HL-60 (cell line): Measurements from ENCODE around the gene ST6GALNAC6.

Experiments used
- DNase-seq, 2 experiments: peaks; one replicate each; pipeline ENCODE4 v3.0.0-alpha.2; 2010 to 2020; ENCODE audit warnings: low read depth in 1 of 2, low spot score in 1 of 2
- H3K27ac ChIP-seq: fragments of 250-450 bp; sonication (Bioruptor Pico); replicated peaks from 2 replicates; pipeline ENCODE4 v1.5.1; 2020; ENCODE audit warnings: mild to moderate bottlenecking, moderate library complexity
- H3K27me3 ChIP-seq: fragments of 250-450 bp; sonication (Bioruptor Pico); 2 replicates; pipeline ENCODE4 v1.5.1; 2021; ENCODE audit warnings: mild to moderate bottlenecking, moderate library complexity; ENCODE audit not compliant: insufficient read depth, poor library complexity, severe bottlenecking
- H3K4me3 ChIP-seq: replicated peaks from 2 replicates; pipeline ENCODE4 v1.5.1; 2011; ENCODE audit warnings: mild to moderate bottlenecking, control low read depth, low read length; ENCODE audit not compliant: insufficient read depth
- GABPA ChIP-seq: IDR thresholded peaks from 2 replicates; pipeline ENCODE4 v1.6.1; 2012; ENCODE audit warnings: low read depth
- POLR2AphosphoS5 ChIP-seq: IDR thresholded peaks from 2 replicates; pipeline ENCODE4 v1.6.1; 2012; ENCODE audit warnings: low read depth
- SPI1 ChIP-seq: IDR thresholded peaks from 2 replicates; pipeline ENCODE4 v1.6.1; 2012; ENCODE audit warnings: low read depth, mild to moderate bottlenecking, borderline replicate concordance
- TF ChIP-seq, protein P1 (sequence below): IDR thresholded peaks from one replicate; pipeline ENCODE4 v1.5.1; 2011; ENCODE audit warnings: low read length, control low read depth, inconsistent platforms; ENCODE audit not compliant: insufficient read depth
- TF ChIP-seq, protein P2 (sequence below): IDR thresholded peaks from 2 replicates; pipeline ENCODE4 v1.6.1; 2012; ENCODE audit warnings: low read depth; ENCODE audit not compliant: insufficient replicate concordance

Gene ST6GALNAC6

DNA sequence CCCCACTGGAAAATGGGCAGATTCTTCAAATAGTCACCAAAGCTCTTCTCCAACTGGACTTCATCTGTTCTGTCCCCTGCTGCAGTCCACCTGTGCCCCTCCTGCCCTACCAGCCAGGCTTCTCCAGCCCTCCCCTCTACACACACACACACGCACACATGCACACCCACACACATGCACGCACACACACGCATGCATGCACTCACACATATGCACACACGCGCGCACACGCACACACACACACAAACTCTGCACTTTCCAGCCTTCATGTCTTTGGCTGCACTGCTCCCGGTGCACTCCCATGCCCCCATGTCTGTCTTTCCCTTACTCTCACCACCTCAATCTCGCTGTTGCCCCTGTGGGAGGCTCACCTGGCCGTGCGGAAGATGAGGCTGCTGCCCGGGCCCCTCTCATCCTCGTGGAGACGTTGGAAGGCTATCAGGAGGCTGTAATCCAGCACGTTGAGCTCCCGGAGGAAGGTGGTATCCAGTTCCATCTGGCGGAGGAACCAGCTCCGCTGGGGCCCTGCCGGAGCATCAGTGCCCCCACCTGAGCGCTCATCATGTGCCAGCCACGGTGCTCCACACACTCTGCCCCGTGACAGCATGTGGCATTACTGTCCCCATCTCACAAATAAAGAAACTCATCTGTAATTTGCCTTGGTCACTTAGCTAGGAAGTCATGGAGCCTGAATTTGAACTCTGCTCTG lies 25.5 kb upstream of the ST6GALNAC6 start:
- Histone ChIP-seq H3K27ac (no peak overlapping the region), H3K4me3 (no peak overlapping the region), H3K27me3 (peaks cover 33% of the 10 kb centered on the region)
- TF ChIP-seq POLR2AphosphoS5 (no peak), GABPA (no peak), SPI1 (no peak)
- TF ChIP-seq, protein P1, sequence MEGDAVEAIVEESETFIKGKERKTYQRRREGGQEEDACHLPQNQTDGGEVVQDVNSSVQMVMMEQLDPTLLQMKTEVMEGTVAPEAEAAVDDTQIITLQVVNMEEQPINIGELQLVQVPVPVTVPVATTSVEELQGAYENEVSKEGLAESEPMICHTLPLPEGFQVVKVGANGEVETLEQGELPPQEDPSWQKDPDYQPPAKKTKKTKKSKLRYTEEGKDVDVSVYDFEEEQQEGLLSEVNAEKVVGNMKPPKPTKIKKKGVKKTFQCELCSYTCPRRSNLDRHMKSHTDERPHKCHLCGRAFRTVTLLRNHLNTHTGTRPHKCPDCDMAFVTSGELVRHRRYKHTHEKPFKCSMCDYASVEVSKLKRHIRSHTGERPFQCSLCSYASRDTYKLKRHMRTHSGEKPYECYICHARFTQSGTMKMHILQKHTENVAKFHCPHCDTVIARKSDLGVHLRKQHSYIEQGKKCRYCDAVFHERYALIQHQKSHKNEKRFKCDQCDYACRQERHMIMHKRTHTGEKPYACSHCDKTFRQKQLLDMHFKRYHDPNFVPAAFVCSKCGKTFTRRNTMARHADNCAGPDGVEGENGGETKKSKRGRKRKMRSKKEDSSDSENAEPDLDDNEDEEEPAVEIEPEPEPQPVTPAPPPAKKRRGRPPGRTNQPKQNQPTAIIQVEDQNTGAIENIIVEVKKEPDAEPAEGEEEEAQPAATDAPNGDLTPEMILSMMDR = no peak
- TF ChIP-seq, protein P2, sequence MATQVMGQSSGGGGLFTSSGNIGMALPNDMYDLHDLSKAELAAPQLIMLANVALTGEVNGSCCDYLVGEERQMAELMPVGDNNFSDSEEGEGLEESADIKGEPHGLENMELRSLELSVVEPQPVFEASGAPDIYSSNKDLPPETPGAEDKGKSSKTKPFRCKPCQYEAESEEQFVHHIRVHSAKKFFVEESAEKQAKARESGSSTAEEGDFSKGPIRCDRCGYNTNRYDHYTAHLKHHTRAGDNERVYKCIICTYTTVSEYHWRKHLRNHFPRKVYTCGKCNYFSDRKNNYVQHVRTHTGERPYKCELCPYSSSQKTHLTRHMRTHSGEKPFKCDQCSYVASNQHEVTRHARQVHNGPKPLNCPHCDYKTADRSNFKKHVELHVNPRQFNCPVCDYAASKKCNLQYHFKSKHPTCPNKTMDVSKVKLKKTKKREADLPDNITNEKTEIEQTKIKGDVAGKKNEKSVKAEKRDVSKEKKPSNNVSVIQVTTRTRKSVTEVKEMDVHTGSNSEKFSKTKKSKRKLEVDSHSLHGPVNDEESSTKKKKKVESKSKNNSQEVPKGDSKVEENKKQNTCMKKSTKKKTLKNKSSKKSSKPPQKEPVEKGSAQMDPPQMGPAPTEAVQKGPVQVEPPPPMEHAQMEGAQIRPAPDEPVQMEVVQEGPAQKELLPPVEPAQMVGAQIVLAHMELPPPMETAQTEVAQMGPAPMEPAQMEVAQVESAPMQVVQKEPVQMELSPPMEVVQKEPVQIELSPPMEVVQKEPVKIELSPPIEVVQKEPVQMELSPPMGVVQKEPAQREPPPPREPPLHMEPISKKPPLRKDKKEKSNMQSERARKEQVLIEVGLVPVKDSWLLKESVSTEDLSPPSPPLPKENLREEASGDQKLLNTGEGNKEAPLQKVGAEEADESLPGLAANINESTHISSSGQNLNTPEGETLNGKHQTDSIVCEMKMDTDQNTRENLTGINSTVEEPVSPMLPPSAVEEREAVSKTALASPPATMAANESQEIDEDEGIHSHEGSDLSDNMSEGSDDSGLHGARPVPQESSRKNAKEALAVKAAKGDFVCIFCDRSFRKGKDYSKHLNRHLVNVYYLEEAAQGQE = no peak
- no peak for DNase-seq

DNA sequence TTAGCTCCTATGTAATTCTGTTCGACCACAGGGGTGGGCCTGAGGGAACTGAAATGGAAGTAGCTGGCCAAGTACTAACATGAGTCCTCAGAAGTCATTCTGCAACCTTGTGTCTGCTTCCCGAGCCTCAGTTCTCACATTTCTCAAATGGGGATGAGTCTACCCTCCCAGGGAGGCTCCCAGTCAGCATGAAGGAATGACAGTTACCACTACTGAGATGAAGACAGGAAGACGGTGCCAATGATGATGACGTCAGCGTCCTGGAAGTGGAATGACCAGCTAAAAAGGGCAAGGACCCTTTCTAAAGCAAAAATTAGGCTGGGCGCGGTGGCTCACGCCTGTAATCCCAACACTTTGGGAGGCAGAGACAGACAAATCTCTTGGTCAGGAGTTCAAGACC lies 24.4 kb upstream of the ST6GALNAC6 start:
- no peak for DNase-seq
- TF ChIP-seq POLR2AphosphoS5 = no peak
- no peak for TF ChIP-seq SPI1
- TF ChIP-seq, protein P2 = no peak
- TF ChIP-seq, protein P1 = no peak
- TF ChIP-seq GABPA = no peak
- Histone ChIP-seq H3K27ac (no peak overlapping the region), H3K27me3 (peaks cover 30% of the 10 kb centered on the region), H3K4me3 (no peak overlapping the region)

DNA sequence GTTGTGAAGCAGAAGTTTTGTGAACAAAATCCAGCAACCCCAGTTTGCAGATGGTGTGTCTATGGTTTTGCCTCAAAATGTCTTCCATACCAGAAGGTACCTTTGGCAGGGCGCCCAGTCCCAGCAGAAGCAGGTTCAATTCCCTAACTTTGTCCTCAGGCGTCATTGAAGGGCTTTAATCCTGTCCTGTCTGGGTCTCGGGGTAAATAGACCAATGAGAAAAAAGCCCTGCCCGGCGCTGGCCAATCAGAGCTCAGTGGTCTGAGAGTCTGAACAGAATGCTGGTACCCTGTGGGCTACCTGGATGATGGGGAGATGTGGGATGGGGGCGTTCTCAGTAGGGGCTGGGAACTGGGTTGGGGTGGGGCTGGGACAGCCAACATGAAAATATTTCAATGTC lies 23.6 kb upstream of the ST6GALNAC6 start:
- no peak overlapping the region for H3K4me3 ChIP-seq
- H3K27ac ChIP-seq = no peak overlapping the region
- H3K27me3 ChIP-seq = peaks cover 26% of the 10 kb centered on the region
- TF ChIP-seq, protein P2 = no peak
- no peak for TF ChIP-seq SPI1
- no peak for TF ChIP-seq GABPA
- no peak for TF ChIP-seq POLR2AphosphoS5
- TF ChIP-seq, protein P1 = no peak
- no peak for DNase-seq
